RWPE2 (cell line): ENCODE measurements around the gene CRADD.

ENCODE experiments used
- ATAC-seq: fragments of 200-7000 bp; cut with Tn5 transposase; 3 replicates; pipeline ENCODE4 v1.9.1; 2021; ENCODE audit warnings: low read depth
- DNase-seq: peaks from one replicate; pipeline ENCODE4 v3.0.0-alpha.2; 2020; ENCODE audit warnings: low spot score
- H3K27ac ChIP-seq: fragments of 450-650 bp; 2 replicates; pipeline ENCODE4 v1.5.1; 2017; ENCODE audit warnings: mild to moderate bottlenecking; ENCODE audit not compliant: poor library complexity, severe bottlenecking
- H3K27me3 ChIP-seq: fragments of 250-450 bp; sonication (Bioruptor Pico); 2 replicates; pipeline ENCODE4 v1.5.1; 2021; ENCODE audit warnings: mild to moderate bottlenecking, moderate library complexity; ENCODE audit not compliant: insufficient read depth, poor library complexity, severe bottlenecking
- H3K36me3 ChIP-seq: fragments of 250-450 bp; sonication (Bioruptor Pico); 2 replicates; pipeline ENCODE4 v1.5.1; 2020; ENCODE audit warnings: low read depth, mild to moderate bottlenecking, moderate library complexity
- H3K4me1 ChIP-seq: fragments of 250-450 bp; sonication (Bioruptor Pico); 2 replicates; pipeline ENCODE4 v1.5.1; 2021; ENCODE audit warnings: mild to moderate bottlenecking, moderate library complexity; ENCODE audit not compliant: insufficient read depth, poor library complexity, severe bottlenecking
- H3K4me3 ChIP-seq: fragments of 250-450 bp; sonication (Bioruptor Pico); 2 replicates; pipeline ENCODE4 v1.5.1; 2021; ENCODE audit warnings: mild to moderate bottlenecking, moderate library complexity; ENCODE audit not compliant: severe bottlenecking
- H3K9me3 ChIP-seq: fragments of 250-450 bp; sonication (Bioruptor Pico); 2 replicates; pipeline ENCODE4 v1.5.1; 2021; ENCODE audit warnings: mild to moderate bottlenecking, moderate library complexity; ENCODE audit not compliant: severe bottlenecking
- TF ChIP-seq, protein P1 (sequence below): fragments of 450-650 bp; IDR thresholded peaks from one replicate; pipeline ENCODE4 v1.5.1; 2017; ENCODE audit warnings: mild to moderate bottlenecking, moderate library complexity; ENCODE audit not compliant: poor library complexity, severe bottlenecking

The CRADD gene

DNA sequence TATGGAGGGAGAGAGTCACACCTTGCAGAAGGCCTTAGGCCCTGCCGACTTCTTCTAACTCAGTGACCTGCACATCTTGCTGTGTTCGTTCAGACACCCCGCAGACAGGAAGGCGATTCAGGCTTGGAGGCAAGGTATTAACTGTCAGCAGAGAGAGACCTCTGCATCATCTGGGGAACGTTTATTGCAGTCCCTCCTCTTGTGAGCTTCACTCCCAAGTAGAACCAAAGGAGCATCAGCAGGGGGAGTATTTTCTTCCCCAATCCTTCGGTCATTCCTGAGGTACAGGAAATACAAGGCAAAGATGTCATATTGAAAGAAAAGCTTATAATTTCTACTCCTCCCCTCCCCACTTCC is 217.9 kb downstream of the CRADD start:
- DNase-seq = no peak
- TF ChIP-seq, protein P1, sequence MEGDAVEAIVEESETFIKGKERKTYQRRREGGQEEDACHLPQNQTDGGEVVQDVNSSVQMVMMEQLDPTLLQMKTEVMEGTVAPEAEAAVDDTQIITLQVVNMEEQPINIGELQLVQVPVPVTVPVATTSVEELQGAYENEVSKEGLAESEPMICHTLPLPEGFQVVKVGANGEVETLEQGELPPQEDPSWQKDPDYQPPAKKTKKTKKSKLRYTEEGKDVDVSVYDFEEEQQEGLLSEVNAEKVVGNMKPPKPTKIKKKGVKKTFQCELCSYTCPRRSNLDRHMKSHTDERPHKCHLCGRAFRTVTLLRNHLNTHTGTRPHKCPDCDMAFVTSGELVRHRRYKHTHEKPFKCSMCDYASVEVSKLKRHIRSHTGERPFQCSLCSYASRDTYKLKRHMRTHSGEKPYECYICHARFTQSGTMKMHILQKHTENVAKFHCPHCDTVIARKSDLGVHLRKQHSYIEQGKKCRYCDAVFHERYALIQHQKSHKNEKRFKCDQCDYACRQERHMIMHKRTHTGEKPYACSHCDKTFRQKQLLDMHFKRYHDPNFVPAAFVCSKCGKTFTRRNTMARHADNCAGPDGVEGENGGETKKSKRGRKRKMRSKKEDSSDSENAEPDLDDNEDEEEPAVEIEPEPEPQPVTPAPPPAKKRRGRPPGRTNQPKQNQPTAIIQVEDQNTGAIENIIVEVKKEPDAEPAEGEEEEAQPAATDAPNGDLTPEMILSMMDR = no peak
- Histone ChIP-seq H3K27me3 (no peaks in the 10 kb centered on the region), H3K27ac (no peak overlapping the region), H3K36me3 (no peaks in the 10 kb centered on the region), H3K4me3 (no peak overlapping the region), H3K4me1 (no peaks in the 10 kb centered on the region), H3K9me3 (no peaks in the 10 kb centered on the region)
- no peak for ATAC-seq

DNA sequence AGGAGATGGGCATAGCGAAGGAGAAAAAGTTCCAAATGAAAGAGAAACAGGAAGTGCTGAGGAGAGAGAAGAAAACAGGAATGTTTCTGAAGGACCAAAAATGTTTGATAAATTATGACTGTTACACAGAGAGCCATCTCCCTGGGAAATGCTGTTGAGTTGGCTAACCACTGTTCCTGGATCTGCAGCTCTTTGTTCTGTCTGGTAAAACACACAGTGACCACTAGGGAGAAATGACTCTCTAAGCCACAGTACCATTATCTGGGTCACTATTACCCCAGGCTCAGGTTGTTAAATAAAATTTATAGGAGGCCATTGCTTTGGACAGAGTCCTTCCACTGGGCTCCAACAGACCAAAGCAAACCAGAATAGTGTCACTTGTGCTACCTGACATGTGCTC is 219.3 kb downstream of the CRADD start:
- H3K4me1 ChIP-seq = no peaks in the 10 kb centered on the region
- H3K4me3 ChIP-seq = no peak overlapping the region
- H3K27me3 ChIP-seq = no peaks in the 10 kb centered on the region
- ATAC-seq (no peak), DNase-seq (no peak)
- no peak overlapping the region for H3K27ac ChIP-seq
- no peaks in the 10 kb centered on the region for H3K9me3 ChIP-seq
- TF ChIP-seq, protein P1 = no peak
- no peaks in the 10 kb centered on the region for H3K36me3 ChIP-seq

GRCh38 chr12:93896952-93897351 is 219.8 kb downstream of the CRADD start:
- no peaks in the 10 kb centered on the region for H3K9me3 ChIP-seq

GRCh38 chr12:93901739-93902138 is 224.6 kb downstream of the CRADD start:
- Histone ChIP-seq H3K27ac (no peak overlapping the region), H3K9me3 (no peaks in the 10 kb centered on the region), H3K27me3 (no peaks in the 10 kb centered on the region), H3K4me3 (no peak overlapping the region), H3K4me1 (no peaks in the 10 kb centered on the region), H3K36me3 (no peaks in the 10 kb centered on the region)
- ATAC-seq = no peak
- no peak for DNase-seq
- TF ChIP-seq, protein P1 = no peak

More at GRCh38 chr12:93896952-93897351, 219.8 kb downstream of the CRADD start:
- H3K4me3 ChIP-seq = no peak overlapping the region
- H3K4me1 ChIP-seq = no peaks in the 10 kb centered on the region
- TF ChIP-seq, protein P1 = no peak
- DNase-seq = no peak
- no peak overlapping the region for H3K27ac ChIP-seq
- ATAC-seq = no peak
- H3K27me3 ChIP-seq = no peaks in the 10 kb centered on the region
- no peaks in the 10 kb centered on the region for H3K36me3 ChIP-seq

DNA sequence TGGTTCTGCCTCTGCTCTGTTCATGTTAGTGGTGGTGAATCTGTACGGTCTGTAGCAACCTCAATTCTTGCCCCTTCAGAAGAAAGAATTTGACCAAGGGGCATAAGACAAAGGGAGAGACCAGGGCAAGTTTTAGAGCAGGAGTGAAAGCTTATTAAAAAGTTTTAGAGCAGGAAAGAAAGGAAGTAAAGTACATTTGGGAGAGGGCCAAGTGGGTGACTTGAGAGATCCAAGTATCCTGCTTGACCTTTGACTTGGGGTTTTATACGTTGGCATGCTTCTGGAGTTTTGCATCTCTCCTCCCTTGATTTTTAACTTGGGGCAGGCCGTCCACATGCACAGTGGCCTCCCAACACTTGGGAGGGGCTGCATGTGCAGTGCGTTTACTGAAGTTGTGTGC is 225.0 kb downstream of the CRADD start:
- DNase-seq = no peak
- no peaks in the 10 kb centered on the region for H3K9me3 ChIP-seq
- no peak overlapping the region for H3K4me3 ChIP-seq
- no peaks in the 10 kb centered on the region for H3K4me1 ChIP-seq
- no peak for ATAC-seq
- no peaks in the 10 kb centered on the region for H3K36me3 ChIP-seq
- H3K27me3 ChIP-seq = no peaks in the 10 kb centered on the region
- TF ChIP-seq, protein P1 = no peak
- H3K27ac ChIP-seq = no peak overlapping the region
